NCI-H1417 (cell line): ENCODE measurements around the gene MT1M.
"Not testable (repeated sequence)": the region's sequence is repeated elsewhere in the genome, so short reads cannot be mapped to it uniquely, and the experiment has no call there.

ENCODE experiments used
- DNase-seq, 3 experiments: peaks; one replicate each; lab custom pipeline; 2025; lab: John Stamatoyannopoulos, UW

MT1M gene

DNA sequence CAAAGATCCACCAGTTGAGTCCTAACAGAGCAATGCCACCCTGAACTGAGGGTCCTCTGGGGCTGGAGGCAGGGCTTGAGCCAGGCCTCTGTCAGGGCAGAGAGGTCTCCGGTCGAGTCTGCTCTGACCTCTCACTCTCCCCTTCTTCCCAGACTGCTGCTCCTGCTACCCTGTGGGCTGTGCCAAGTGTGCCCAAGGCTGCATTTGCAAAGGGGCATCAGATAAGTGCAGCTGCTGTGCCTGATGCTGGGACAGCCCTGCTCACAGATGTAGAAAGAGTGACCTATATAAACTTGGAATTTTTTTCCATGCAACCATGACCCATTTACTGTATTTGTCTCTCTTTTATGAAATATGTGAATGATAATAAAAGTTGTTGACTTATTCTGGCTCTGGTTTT, 16.8 kb downstream of the MT1M start:
- no peak for DNase-seq

DNA sequence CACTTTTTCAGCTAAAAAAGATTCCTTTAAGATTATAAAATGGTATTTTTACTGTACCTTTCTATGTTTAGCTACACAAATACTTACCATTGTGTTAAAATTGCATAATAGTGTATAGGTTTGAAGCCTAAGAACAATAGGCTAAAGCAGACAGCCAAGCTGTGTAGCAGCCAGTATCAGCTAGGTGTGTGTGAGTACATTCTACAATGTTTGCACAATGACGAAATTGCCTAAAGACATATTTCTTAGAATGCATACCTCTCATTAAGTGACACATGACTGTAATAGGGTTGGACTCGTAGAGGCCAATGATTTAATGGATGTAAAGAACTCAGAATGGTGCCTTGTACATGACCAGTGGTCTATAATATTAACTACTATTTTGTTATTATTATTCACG, 17.4 kb downstream of the MT1M start:
- DNase-seq = peak in 1 of 3 experiments; percentile 30

DNA sequence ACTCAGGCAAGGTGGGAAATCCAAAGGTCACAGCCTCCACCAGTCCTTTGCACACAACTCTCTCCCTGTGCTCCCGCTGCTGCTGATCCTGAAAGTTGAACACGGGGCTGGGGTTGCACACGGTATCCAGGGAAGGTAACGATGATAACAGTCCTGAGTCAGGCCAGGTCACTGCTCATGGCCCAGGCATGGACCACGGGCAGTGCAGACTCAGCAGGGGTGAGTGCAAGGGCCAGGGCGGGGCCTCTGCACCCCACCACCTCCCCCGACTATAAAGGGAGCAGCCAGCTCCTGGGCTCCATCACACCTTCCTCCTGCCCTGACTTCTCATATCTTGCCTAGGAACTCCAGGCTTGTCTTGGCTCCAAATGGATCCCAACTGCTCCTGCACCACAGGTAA, 19.1 kb downstream of the MT1M start, which contains the start of gene MT1B:
MT1B (plus strand) TSS at position 301 of the 400 bp plus-strand sequence; CDS start at position 369, 68 bp downstream.
- DNase-seq = no peak

DNA sequence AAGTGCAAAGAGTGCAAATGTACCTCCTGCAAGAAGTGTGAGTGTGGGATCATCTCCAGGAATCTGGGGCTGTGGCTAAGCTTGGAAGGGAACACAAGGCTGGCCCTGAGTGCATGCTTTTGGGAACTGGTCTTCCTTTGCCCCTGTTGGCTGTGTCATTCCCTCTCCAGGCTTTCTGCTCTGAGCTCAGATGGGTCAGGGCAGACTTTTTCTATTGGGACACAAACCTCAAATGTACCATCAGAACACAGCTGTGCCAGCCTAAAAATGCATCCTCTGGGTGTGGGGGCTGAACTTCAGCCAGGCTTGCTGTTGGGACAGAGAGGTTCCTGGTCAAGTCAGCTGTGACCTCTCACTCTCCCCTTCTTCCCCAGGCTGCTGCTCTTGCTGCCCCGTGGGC, 20.1 kb downstream of the MT1M start:
- no peak for DNase-seq

DNA sequence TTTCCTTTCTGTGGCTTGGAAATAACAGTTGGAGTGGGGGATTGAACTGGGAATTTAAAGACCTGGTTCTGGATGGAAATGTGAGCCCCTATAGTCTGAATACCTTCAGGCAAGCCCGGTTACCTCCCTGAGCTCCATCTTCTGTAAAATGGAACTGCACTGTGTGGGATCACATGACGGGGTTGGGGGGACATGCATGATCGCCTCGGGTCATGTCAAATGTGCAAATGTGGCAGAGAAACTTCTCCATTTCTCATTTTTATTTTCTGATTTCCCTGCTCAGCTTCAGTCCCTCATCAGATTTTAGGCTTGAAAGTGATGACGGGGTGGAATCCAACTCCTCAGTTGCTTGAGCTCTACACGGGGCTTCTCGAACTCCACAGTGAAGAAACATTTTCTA, 20.8 kb downstream of the MT1M start:
- no peak for DNase-seq

DNA sequence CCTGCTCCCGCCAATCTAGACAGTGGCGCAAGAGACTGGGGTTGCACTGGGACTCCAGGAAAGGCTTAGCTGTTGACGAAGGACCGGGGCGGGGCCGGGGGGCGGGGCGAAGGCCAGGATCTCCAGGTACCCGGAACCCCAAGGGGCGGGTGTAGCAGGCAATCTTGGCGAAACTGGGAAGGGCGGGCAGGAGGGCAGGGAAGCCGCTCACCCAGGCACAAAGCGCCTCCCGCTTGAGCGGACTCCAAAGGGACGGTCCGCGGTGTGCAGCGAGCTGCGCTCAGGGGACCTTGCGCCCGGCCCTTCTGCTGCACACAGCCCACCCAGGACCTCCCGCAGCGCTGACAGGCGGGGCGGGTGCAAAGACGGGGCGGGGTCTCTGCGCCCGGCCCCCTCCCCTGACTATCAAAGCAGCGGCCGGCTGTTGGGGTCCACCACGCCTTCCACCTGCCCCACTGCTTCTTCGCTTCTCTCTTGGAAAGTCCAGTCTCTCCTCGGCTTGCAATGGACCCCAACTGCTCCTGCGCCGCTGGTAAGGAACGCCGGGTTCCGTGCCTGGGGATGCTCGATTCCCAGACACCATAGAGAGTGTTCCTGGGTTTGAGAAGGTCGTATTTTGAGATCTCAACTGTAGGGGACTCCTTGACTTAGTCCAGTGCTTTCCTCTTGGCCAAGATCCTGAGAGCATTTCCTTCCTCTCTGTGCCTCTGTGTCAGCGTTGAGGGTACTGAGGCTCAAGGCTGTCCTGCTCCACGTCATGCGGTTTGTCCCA, 25.3 kb downstream of the MT1M start, which contains the start of gene MT1F:
MT1F (plus strand) TSS at position 405 of the 772 bp plus-strand sequence; CDS start at position 505, 100 bp downstream.
- peak in 2 of 3 experiments; percentile 21 to 57 for DNase-seq

DNA sequence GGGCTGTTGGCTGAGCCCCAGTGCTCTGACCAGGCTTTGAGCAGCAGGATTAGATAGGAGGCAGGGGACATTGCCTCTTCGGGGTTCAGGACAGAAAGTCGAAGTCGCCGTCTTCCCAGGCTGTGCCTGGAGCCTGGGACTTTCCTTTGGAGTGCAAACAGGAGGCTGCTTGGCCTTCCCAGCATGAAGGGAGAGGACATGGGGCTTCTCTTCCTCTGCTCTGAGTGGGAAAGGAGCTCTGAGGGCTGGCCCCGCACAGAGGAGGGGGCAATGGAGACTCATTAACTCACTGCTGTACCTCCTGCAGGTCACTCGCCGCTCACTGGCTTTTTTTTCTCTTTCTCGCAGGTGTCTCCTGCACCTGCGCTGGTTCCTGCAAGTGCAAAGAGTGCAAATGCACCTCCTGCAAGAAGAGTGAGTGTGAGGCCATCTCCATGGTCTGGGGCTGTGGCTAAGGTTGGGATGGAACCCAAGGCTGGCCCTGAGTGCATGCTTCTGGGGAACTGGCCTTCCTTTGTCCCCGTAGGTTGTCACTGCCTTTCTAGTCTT, 25.9 kb downstream of the MT1M start:
- peak in 2 of 3 experiments; percentile 19 to 25 for DNase-seq

DNA sequence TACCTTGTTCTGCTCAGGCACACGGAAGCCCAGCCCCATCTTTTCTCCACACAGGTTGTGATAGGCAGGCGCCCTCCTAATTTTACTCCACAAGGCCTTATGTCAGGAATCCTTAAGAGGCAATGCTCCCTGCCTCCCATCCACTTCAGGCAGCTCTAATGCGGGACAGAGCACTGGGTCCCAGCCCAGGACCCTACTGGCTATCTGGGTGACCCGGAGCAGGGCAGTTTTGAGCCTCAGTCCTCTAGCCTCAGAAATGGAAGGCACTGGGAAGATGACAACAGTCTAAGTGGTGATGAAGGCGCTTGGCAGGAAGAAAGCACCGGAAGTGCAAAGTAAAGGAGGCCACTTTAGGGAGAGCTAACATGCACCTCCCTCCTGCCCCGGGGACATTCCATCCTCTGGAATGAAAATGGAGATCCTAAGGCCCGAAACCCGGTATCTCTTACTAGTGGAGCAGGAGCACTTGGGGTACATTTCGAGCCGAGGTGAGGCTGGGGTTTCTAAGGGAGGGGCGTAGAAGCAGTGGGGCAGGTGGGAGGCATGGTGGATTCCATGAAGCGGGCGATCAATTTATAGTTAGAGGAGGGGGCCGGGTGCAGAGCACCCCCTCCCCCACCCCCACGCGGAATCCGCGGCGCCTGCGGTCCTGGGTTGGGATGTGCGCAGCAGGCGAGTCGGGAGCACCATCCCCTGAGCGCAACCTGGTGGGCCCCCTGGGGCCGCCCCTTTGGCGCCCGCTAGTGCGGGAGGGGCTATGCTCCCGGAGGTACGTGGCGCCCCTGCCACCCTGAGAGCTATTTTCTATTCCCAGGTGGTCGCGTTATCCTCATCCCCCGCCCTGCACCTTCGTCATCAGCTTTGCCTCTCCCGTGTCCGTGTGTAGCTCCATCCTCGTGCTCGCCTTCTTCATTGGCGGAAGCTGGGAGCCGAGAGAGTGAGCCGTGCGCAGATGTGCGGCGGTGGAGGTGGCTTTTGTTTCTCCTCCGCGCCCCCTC, 30.2 kb downstream of the MT1M start:
- DNase-seq = peak in 1 of 3 experiments; percentile 4

DNA sequence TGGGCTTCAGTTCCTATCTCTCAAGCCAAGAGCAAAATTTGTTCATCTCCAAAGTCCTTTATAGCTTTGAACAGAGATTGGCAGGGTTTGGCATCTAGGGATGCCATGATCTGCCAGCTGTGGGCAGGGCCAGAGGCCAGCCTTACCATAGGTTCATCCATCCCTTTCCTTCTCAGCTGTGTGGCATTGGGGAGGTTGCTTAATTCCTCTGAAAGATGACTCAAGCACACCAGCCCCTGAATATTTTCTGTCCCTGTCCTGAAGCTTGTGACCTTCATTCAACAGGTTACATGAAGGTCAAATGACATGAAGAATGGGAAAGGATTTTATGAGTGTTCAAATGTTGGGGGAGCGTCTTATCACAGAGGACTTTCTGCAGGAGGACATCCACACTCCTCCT, 32.0 kb downstream of the MT1M start:
- no peak for DNase-seq

DNA sequence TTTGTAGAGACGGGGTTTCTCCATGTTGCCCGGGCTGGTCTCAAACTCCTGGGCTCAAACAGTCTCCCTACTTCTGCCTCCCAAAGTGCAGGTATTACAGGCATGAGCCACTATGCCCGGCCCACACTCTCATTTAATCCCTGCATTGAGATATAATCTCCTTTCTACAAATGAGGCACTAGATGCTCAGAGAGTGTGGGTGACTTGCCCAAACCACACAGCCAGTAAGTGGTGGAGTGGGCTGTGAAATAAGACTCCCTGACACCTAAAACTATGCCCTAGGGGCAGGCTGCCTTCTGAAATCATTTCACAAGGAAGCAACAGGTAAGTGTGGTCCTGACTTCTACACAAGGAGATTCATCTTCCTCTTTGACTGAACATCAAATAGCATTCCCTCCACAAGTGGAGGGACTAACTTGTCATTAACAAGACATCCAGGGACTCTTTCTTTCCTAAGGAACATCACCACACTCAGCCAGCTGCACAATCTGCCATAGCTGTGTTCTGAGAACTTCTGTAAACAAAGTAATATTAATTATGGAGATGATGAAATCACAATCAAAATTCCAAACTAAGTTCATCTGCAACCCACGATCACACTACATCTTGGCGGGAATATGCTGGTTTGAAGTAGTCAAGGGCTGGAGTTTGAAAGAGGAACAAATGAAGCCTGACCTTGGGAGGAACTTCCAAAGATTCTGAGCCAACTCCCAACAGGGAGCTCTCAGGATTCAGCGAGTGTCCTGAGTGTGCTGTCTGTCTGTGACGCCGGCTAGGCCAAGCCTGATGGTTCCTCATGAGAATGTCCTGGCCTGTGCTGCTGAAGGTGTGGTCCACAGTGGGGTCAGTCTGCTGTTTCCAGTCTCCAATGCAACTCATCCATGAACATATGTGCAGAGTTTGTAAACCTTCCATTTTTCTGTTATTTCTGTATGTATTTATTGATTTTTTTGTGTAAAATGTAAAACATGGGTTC, 33.1 kb downstream of the MT1M start:
- DNase-seq = not testable (repeated sequence)

DNA sequence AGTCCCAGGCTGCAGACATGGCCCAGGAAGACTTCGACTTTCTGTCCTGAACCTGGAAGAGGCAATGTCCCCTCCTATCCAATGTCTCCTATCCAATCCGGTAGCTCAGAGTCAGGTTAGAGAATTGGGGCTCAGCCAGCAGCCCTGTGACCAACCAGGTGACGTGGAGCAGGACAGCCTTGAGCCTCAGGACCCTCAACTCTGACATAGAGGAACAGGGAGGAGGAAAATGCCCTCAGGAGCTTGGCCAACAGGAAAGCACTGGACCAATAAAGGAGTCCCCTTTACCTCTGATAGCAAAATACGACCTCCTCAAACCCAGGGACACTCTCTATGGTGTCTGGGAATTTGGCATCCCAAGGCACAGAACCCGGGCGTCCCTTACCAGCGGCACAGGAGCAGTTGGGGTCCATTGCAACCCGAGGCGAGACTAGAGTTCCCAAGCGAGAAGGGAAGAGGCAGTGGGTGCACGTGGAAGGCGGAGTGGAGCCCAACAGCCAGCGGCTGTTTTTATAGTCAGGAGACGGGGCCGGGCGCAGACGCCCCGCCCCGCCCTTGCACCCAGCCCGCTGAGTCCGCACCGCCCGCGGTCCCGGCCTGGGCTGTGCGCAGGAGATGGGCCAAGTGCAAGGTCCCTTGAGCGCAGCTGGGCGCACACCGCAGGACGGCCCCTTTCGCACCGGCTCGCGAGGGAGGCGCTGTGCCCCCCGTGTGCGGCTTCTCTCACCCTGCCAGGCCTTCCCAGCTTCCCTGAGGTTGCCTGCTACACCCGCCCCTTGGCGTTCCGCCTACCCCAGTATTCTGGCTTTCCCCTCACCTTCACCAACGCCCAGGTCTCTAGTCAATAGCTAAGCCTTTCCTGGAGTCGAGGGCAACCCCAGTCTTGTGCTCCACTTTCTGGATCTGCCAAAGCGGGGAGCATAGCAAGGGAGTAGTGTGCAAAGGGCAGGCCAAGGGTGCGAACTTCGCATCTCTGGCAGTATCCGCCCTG, 35.4 kb downstream of the MT1M start, which contains the start of gene MT1G:
MT1G (minus strand) TSS at position 485 of the 991 bp plus-strand sequence; CDS start at position 413, 72 bp downstream.
- DNase-seq = no peak

DNA sequence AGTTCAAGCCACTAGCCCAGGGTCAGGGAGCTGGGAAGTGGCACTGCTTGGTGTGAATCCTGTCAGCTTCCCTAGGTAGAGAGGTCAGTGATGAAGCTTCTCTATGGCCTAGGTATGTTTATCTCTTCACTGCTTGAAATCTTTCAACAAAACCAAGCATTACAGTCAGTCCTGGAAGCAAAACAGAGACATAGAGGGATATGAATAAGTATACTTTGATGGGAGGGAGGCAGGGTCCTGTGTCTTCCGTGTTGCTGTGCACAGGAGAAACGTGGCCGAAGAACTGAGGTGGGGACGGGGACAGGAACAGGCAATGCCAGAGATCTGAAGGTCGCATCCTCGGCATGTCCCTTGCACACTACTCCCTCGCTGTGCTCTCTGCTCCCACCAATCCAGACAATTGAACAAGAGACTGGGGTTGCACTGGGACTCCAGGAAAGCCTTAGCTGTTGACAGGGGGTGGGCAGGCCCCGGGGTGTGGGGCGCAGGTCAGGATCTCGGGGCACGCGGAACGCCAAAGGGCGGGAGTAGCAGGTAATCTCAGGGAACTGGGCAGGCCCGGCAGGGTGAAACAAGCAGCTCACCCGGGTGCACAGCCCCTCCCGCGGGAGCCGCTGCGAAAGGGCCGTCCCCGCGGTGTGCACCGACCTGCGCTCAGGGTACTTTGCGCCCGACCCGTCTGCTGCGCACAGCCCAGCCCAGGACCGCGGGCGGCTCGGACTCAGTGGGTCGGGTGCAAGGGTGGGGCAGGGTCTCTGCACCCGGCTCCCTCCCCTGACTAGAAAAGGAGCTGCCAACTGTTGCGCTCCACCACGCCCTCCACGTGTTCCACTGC, 36.8 kb downstream of the MT1M start, which contains the start of gene MT1H:
MT1H (plus strand) TSS at position 810 of the 835 bp plus-strand sequence. CDS start 71 bp downstream, outside the sequence.
- DNase-seq = no peak

DNA sequence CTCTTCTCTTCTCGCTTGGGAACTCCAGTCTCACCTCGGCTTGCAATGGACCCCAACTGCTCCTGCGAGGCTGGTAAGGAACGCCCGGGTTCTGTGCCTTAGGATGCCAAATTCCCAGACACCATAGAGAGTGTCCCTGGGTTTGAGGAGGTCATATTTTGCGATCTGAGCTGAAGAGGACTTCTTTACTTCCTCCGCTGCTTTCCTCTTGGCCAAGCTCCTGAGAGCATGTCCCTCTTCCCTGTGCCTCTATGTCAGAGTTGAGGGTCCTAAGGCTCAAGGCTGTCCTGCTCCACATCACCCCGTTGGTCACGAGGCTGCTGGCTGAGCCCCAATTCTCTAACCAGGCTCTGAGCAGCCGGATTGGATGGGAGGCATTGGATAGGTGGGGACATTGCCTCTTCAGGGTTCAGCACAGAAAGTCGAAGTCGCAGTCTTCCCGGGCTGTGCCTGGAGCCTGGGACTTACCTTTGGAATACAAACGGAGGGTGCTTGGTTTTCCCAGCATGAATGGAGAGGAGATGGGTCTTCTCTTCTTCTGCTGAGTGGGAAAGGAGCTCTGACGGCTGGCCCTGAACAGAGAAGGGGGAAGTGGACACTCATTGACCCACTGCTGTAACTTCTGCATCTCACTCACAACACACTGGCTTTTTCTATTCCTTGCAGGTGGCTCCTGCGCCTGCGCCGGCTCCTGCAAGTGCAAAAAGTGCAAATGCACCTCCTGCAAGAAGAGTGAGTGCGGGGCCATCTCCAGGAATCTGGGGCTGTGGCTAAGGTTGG, 37.6 kb downstream of the MT1M start:
- no peak for DNase-seq

DNA sequence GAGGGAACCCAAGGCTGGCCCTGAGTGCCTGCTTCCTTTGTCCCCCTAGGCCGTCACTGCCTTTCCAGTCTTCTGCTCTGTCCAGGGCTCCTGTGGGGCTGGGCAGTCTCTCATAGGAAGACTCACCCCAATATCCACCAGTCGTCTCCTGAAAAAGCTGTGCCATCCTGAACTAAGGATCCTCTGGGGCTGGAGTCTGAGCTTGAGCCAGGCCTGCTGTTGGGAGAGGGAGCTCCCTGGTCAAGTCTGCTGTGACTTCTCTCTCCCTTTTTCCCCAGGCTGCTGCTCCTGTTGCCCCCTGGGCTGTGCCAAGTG, 38.1 kb downstream of the MT1M start:
- no peak for DNase-seq

DNA sequence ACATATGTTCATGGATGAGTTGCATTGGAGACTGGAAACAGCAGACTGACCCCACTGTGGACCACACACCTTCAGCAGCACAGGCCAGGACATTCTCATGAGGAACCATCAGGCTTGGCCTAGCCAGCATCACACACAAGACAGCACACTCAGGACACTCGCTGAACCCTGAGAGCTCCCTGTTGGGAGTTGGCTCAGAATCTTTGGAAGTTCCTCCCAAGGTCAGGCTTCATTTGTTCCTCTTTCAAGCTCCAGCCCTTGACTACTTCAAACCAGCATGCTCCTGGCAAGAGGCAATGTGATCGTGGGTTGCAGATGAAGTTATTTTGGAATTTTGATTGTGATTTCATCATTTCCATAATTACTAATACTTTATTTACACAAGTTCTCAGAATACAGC, 39.2 kb downstream of the MT1M start:
- DNase-seq = not testable (repeated sequence)

DNA sequence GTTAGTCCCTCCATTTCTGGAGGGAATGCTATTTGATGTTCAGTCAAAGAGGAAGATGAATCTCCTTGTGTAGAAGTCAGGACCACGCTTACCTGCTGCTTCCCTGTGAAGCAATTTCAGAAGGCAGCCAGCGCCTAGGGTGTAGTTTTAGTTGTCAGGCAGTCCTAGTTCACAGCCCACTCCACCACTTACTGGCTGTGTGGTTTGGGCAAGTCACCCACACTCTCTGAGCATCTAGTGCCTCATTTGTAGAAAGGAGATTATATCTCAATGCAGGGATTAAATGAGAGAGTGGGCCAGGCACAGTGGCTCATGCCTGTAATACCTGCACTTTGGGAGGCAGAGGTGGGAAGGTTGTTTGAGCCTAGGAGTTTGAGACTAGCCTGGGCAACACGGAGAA, 39.7 kb downstream of the MT1M start:
- DNase-seq = not testable (repeated sequence)

DNA sequence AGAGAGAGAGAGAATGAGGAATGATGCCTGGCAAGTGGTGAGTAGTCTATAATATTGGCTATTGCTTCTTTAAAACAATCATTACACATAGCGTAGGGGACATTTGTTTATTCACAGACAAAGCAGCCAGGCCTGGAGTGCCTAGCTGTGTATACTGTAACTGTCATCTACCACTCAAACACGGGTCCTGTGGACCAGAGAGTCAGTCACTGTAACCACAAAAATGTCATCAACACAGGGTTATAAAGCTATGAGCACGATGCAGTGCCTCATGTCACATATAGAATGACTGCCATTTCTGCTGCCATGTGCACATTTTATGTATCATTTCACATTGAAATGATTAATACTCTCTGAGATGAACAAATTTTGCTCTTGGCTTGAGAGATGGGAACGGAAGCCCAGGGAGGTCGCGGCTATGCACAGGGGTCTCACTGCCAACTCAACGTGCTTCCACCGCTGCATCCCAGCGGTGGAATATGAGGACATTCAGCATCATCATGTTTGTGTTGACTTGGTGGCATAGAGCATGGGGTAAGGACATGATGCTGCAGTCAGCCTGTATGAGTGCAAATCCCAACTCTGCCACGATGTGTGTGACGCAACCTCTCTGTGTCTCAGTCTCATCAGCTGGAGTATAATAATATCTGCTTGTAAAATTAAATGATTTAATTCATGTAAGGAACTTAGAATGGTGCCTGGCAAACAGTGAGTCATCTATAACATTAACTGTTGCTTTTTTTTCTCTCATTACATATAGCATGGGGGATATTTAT, 40.5 kb downstream of the MT1M start:
- peak in 1 of 3 experiments; percentile 25 for DNase-seq
